Measurements from ENCODE around the gene LUC7L.

Gene LUC7L

GRCh38 chr16:143456-143855, 85.8 kb downstream of the LUC7L start:
- DNase-seq (ENCODE audit: low read depth in 3 of 3): no peak

GRCh38 chr16:143047-143446, 86.2 kb downstream of the LUC7L start:
- DNase-seq (ENCODE audit: low read depth in 3 of 3): no peak

GRCh38 chr16:142405-142967, 86.8 kb downstream of the LUC7L start:
- no peak for DNase-seq (ENCODE audit: low read depth in 3 of 3)

GRCh38 chr16:140175-140857, 88.9 kb downstream of the LUC7L start:
- DNase-seq (ENCODE audit: low read depth in 3 of 3): no peak
